Skin epidermis (tissue), 12 donors: ENCODE results near the gene LONP1.
"Not testable (repeated sequence)": the region's sequence is repeated elsewhere in the genome, so short reads cannot be mapped to it uniquely, and the experiment has no call there.

Experiments
- H3K27ac ChIP-seq, 21 experiments: fragments of 200-600 bp; sonication (generic) in 11 of 21; one replicate each; pipeline ENCODE4 v1.5.0; 2020; ENCODE audit warnings: mild to moderate bottlenecking in 3 of 21, inconsistent platforms in 2 of 21, moderate library complexity in 2 of 21
- H3K4me3 ChIP-seq, 7 experiments: fragments of 200-600 bp; sonication (generic) in 2 of 7; one replicate each; pipeline ENCODE4 v1.5.0; 2020; ENCODE audit warnings: inconsistent platforms in 2 of 7, mild to moderate bottlenecking in 2 of 7, moderate library complexity in 1 of 7

LONP1 gene, protein sequence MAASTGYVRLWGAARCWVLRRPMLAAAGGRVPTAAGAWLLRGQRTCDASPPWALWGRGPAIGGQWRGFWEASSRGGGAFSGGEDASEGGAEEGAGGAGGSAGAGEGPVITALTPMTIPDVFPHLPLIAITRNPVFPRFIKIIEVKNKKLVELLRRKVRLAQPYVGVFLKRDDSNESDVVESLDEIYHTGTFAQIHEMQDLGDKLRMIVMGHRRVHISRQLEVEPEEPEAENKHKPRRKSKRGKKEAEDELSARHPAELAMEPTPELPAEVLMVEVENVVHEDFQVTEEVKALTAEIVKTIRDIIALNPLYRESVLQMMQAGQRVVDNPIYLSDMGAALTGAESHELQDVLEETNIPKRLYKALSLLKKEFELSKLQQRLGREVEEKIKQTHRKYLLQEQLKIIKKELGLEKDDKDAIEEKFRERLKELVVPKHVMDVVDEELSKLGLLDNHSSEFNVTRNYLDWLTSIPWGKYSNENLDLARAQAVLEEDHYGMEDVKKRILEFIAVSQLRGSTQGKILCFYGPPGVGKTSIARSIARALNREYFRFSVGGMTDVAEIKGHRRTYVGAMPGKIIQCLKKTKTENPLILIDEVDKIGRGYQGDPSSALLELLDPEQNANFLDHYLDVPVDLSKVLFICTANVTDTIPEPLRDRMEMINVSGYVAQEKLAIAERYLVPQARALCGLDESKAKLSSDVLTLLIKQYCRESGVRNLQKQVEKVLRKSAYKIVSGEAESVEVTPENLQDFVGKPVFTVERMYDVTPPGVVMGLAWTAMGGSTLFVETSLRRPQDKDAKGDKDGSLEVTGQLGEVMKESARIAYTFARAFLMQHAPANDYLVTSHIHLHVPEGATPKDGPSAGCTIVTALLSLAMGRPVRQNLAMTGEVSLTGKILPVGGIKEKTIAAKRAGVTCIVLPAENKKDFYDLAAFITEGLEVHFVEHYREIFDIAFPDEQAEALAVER

DNA sequence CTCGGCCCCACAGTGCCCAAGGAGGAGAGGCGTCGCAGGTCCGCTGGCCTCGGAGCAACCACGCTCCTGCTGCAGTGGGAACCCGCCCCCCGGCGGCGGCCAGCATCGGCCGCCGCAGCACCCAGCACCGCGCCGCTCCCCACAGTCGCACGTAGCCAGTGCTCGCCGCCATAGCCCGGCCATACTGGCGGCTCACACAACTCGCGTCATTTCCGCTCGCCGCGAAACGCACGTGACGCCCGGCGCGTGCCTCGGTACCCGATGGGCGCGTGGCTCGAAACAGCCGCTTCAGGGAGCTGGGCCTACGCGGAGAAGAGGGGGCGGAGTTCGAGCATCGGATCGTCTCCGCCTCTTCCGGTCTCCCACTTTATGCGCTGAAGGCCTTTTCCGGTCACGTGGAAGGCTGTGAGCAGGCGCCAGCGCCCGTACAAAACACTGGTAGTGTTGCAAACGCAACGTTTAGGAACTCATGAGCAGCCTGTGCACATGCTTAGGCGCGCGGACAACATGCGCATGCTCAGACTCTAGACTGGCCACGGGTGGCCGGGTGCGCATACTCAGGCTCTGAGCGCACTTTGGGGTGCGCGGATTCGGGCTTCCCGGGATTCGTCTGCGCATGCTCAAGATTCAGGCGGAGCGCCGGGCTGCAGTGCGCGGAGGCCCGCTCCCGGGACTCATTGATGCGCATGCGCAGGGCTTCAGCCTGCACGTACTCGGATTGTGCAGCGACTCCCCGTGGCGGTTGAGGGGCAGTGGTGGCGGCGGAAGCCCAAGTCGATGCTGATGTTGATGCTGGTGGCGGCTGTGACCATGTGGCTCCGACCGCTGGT is at the start of gene LONP1, which contains the start of gene CATSPERD:
TSS of gene LONP1 (minus strand) at position 186 of the 830 bp plus-strand sequence. CDS start at position 172, 14 bp downstream.
TSS of gene CATSPERD (plus strand) at position 677 of the 830 bp plus-strand sequence. CDS start at position 778, 101 bp downstream.
- Histone ChIP-seq H3K27ac (peak within 1 kb of the TSS; percentile 77 to 100 (median 94)), H3K4me3 (peak within 1 kb of the TSS; percentile 84 to 100 (median 92))

DNA sequence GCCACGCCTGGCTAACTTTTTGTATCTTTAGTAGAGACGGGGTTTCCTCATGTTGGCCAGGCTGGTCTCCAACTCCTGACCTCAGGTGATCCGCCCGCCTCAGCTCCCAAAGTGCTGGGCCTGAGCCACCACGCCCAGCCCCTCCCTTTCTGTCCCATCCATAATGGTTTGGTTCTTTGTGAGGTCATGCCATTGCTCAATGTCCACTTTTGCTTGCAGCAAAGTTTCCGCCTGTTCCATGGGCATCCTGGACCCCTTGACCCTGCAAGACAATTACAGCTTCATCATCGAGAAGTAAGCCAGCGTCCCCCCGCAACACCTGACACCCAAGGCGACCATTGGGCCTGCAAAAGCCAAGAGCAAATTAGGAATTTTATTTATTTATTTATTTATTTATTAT is 48.0 kb upstream of the LONP1 start:
- Histone ChIP-seq H3K4me3 (no peak overlapping the region), H3K27ac (no peak overlapping the region)

DNA sequence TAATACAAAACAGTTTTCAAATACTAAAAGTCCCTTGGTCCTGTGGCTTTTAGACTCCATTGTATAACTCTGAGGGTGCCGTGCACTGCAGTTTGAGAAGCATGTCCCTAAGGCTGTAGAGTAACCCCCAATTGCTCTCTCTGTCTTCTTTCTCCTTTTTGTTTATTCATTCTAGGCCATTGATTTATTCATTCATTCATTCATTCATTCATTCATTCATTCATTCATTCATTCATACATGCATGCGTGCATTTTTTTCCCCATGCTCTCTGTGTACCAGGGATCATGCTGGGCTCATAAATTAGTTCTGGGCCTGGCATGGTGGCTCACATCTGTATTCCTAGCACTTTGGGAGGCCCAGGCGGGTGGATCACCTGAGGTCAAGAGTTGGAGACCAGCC is 45.3 kb upstream of the LONP1 start:
- no peak overlapping the region for H3K4me3 ChIP-seq
- no peak overlapping the region for H3K27ac ChIP-seq

DNA sequence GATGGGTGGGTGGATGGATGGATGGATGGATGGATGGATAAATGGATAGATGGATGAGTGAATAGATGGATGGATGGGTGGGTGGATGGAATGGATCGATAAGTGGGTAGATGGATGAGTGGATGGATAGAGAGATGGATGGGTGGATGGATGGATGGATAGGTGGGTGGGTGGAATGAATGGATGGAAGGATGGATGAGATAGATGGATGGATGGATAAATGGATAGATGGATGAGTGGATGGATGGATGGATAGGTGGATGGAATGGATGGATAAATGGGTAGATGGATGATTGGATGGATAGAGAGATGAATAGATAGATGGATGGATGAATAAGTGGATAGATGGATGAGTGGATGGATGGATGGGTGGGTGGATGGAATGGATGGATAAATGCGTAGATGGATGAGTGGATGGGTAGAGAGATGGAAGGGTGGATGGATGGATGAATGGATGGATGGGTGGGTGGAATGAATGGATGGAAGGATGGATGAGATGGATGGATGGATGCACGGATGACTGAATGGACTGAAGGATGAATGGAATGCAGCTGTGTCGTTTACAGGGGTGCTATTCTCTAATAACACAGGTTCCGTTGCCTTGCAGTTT is 42.8 kb upstream of the LONP1 start:
- no peak overlapping the region for H3K27ac ChIP-seq
- no peak overlapping the region for H3K4me3 ChIP-seq

GRCh38 chr19:5753743-5754142 is 33.8 kb upstream of the LONP1 start:
- Histone ChIP-seq H3K4me3 (no peak overlapping the region), H3K27ac (no peak overlapping the region)

GRCh38 chr19:5751709-5752108 is 31.8 kb upstream of the LONP1 start:
- no peak overlapping the region for H3K4me3 ChIP-seq
- no peak overlapping the region for H3K27ac ChIP-seq

DNA sequence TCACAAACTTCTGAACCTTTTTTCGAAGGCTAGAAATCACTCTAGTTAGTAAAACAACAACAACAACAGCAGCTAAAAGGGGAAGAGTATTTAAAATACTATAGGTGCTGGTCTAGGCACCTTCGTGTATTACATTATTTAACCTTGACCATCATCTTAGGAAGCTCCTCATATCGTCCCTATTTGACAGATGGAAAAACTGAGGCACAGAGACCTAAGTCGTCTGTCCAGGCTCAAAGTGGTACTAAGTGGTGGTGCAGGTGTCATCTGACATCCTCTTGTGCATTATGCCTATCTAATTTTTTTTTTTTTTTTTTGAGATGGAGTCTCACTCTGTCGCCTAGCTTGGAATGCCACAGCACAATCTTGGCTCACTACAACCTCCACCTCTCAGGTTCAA is 29.6 kb upstream of the LONP1 start:
- Histone ChIP-seq H3K4me3 (no peak overlapping the region), H3K27ac (no peak overlapping the region)

DNA sequence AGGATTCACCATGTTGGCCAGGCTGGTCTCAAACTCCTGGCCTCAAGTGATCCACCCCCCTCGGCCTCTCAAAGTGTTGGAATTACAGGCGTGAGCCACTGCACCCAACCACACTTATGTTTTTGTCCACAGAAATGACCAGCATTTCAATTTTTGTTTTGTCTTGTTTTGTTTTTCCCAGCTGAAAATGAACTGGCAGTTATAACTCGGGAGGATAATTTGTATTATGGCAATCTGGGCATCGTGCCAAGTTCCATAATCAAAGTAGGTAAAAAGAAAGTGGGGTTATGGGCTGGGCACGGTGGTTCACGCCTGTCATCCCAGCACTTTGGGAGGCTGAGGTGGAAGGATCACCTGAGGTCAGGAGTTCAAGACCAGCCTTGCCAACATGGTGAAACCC is 29.0 kb upstream of the LONP1 start:
- not testable (repeated sequence) for H3K4me3 ChIP-seq, H3K27ac ChIP-seq

GRCh38 chr19:5744999-5745398 is 25.1 kb upstream of the LONP1 start:
- H3K27ac ChIP-seq = not testable (repeated sequence)

GRCh38 chr19:5743630-5744029 is 23.7 kb upstream of the LONP1 start:
- Histone ChIP-seq H3K4me3 (no peak overlapping the region), H3K27ac (no peak overlapping the region)

More at GRCh38 chr19:5744999-5745398, 25.1 kb upstream of the LONP1 start:
- not testable (repeated sequence) for H3K4me3 ChIP-seq

DNA sequence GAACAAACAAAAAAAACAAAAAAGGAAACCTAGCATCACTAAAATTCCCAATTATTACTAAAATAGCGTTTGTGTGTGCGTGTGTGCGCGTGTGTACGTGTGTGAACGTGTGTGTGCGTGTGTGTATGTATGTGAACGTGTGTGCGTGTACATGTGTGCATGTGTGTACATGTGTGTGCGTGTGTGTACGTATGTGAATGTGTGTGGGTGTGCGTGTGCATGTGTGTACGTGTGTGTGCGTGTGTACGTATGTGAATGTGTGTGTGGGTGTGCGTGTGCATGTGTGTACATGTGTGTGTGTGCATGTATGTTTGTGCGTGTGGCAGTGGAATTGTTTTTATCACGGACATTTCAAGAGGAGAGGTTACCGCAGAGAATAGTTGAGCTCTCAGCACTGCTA is 22.1 kb upstream of the LONP1 start:
- Histone ChIP-seq H3K27ac (no peak overlapping the region), H3K4me3 (no peak overlapping the region)

DNA sequence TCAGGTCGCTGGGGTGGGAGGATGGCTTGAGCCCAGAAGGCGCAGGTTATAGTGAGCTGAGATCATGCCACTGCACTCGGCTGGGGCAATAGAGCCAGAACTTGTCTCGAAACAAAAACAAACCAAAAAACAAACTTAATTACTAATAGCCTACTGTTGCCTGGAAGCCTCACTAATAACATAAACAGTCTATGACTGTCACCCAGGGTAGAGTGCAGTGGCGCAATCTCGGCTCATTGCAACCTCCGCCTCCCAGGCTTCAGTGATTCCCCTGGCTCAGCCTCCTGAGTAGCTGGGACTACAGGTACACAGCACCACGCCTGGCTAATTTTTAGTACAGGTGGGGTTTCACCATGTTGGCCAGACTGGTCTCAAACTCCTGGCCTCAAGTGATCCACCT is 18.5 kb upstream of the LONP1 start:
- H3K27ac ChIP-seq = no peak overlapping the region
- H3K4me3 ChIP-seq = no peak overlapping the region

DNA sequence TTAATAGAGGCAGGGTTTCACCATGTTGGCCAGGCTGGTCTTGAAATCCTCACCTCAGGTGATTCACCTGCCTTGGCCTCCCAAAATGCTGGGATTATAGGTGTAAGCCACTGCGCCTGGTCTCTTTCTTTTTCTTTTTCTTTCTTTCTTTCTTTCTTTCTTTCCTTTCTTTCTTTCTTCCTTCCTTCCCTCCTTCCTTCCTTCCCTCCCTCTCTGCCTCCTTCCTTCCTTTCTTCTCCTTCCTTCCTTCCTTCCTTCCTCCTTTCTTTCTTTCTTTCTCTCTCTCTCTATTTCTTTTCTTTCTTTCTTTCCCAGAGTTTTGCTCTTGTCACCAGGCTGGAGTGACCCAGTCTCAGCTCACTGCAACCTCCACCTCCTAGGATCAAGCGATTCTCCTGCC is 13.2 kb upstream of the LONP1 start:
- H3K4me3 ChIP-seq, H3K27ac ChIP-seq: not testable (repeated sequence)

DNA sequence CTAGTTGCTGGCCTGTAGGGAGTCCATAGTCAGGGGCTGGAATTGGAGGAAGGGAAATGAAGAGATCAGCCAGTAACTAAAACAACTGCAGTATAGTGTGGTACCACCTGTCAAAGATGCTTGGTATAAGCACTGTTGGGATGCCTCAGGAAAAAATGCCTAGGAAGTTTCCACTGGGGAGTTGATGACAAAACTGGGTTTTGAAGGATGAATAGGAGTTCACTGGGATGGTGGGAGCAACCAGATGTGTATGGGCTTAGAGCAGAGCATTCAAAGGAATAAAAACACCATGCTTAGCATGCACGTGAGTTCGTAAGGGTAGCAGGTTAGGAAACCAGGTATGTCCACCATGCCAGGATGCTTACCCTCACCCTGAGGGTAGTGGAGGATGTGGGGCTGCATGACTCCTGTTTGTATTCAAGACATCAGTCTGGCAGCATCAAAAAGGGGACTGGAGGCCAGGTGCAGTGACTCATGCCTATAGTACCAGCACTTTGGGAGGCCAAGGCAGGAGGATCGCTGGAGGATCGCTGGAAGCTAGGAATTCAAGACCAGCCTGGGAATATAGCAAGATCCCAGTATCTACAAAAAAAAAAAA is 7.6 kb upstream of the LONP1 start:
- Histone ChIP-seq H3K27ac (no peak overlapping the region), H3K4me3 (no peak overlapping the region)

- Histone ChIP-seq H3K27ac (peak overlapping the region; percentile 77 to 100 (median 94)), H3K4me3 (peak overlapping the region; percentile 84 to 100 (median 92))
These were observed 529 bp downstream of the LONP1 start for GRCh38 chr19:5719274-5719960.

GRCh38 chr19:5718579-5719273 is 1.2 kb downstream of the LONP1 start:
- H3K4me3 ChIP-seq = peak overlapping the region; percentile 84 to 100 (median 92)
- peak overlapping the region in 17 of 21 experiments; percentile 11 to 100 (median 94) for H3K27ac ChIP-seq

- H3K4me3 ChIP-seq = peak overlapping the region in 1 of 7 experiments; percentile 92
- peak overlapping the region in 4 of 21 experiments; percentile 2 to 39 (median 16) for H3K27ac ChIP-seq
These were observed 1.8 kb downstream of the LONP1 start for GRCh38 chr19:5718037-5718578.
